ENCODE data around the gene TMEM151B.

GRCh38 chr6:44284867-44285266, 14.6 kb downstream of the TMEM151B start:
- no peak for TF ChIP-seq PLRG1 (conservative IDR thresholded peaks at IDR 0.05)
- no peak for TF ChIP-seq ZNF580 (CRISPR knock-in tag; IDR thresholded peaks at IDR 0.05; ENCODE audit: borderline replicate concordance, low read depth)

All from HepG2 (cell line).